GM13976 (cell line): ENCODE results near the gene LRRC36.

ENCODE experiments used
- DNase-seq: peaks from one replicate; pipeline ENCODE4 v3.0.0; 2012; ENCODE audit warnings: low spot score
- CTCF ChIP-seq: IDR thresholded peaks from 2 replicates; pipeline ENCODE4 v1.5.1; 2012; ENCODE audit warnings: borderline replicate concordance, mild to moderate bottlenecking; ENCODE audit not compliant: insufficient read depth; ENCODE audit errors: extremely low read depth, missing control alignments, control extremely low read depth
- in situ Hi-C: fragments of 300-500 bp; cut with MboI; formaldehyde crosslinking; loops from one replicate; pipeline ENCODE4 v1.12.0; 2022; ENCODE audit warnings: low sequenced_read_pairs, mixed read lengths, inconsistent platforms; ENCODE audit not compliant: unreplicated experiment

The LRRC36 gene

GRCh38 chr16:67326472-67327309, at the start of gene LRRC36, which contains the start of gene KCTD19:
Gene LRRC36, plus strand, starts transcription at chr16:67326815. Its CDS starts 48 bp downstream, at chr16:67326863.
Gene KCTD19, minus strand, starts transcription at chr16:67326741. Its CDS starts 34 bp downstream, at chr16:67326707.
- peak; percentile 59 for TF ChIP-seq CTCF
- DNase-seq: peak; percentile 85
- in situ Hi-C loops: no loop called here

GRCh38 chr16:67277294-67277998, 49.2 kb upstream of the LRRC36 start:
- TF ChIP-seq CTCF: no peak
- DNase-seq: no peak
- in situ Hi-C loops: no loop called here

- in situ Hi-C loops: no loop called here
- no peak for DNase-seq
- no peak for TF ChIP-seq CTCF
Measured at GRCh38 chr16:67277999-67278772, 48.4 kb upstream of the LRRC36 start.

GRCh38 chr16:67278773-67279295, 47.8 kb upstream of the LRRC36 start:
- peak; percentile 80 for DNase-seq
- in situ Hi-C loops: no loop called here
- peak; percentile 31 for TF ChIP-seq CTCF

- TF ChIP-seq CTCF: peak; percentile 94
- DNase-seq: peak; percentile 97
- in situ Hi-C loops: no loop called here
Measured at GRCh38 chr16:67279296-67280089, 47.1 kb upstream of the LRRC36 start, which contains the start of gene PLEKHG4. Gene PLEKHG4, plus strand, starts transcription at chr16:67279532. Its CDS starts 513 bp downstream, at chr16:67280045.
